T47D (cell line): Measurements from ENCODE around the gene DDX39B.
"Not testable (repeated sequence)": the region's sequence is repeated elsewhere in the genome, so short reads cannot be mapped to it uniquely, and the experiment has no call there.

Experiments used
- DNase-seq, 2 experiments: peaks; one replicate each; pipeline versions ENCODE4 v3.0.0 to v3.0.0-alpha.2; 2011 to 2012; ENCODE audit warnings: low read depth in 1 of 2, low spot score in 1 of 2
- JUND ChIP-seq: IDR thresholded peaks from 2 replicates; pipeline ENCODE4 v1.6.1; 2012; ENCODE audit warnings: low read depth
- in situ Hi-C: cut with HindIII; loops from 2 replicates; pipeline ENCODE4 v1.10.0; 2016; ENCODE audit warnings: low sequenced_read_pairs, low pct_unique_long_range_greater_than_20kb

The DDX39B gene

DNA sequence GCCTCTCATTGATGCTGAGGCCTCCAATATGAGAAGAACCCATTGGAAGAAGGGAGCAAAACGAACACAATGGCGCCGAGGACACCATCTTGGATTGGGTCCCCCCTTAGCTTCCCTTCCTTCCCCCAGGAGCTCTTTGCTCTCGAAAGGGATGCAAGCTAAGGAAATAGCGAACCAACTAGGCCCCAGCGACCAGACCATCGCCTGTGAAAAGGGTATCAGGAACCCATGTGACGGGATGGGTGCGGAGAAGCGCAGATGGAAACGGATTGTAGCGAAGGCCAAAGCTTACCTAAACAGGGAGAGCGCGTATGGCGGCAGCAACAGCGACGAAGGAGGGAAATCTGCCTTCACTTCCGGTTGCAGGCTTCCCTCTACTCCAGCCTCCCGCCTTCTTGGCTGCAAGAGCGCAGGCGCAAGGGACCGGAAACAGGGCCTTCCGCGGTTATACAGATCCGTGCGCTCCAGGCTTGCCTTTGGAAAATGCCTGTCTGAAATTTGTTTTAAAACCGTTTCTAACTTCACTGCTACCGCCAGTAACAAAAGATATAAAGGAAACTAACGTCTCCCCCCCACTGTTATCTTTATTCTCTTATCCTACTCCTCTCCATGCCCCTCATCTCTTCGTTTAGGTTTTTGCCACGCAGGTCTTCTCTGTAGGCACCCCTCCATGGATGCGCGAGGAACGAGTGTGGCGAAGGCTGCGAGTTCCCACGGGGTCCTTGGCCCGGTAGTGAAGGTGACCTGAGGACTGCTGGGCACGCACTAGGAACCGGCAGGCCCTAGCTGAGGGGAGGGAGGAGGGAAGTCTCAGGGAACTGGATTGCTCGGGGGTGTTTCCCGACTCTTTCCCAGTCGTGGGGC is at the start of gene DDX39B:
TSS of gene DDX39B (minus strand) at position 346 of the 864 bp plus-strand sequence. CDS start 1,471 bp downstream, outside the sequence.
- in situ Hi-C loops: no loop called here
- TF ChIP-seq JUND: no peak
- peak; percentile 80 to 98 for DNase-seq

DNA sequence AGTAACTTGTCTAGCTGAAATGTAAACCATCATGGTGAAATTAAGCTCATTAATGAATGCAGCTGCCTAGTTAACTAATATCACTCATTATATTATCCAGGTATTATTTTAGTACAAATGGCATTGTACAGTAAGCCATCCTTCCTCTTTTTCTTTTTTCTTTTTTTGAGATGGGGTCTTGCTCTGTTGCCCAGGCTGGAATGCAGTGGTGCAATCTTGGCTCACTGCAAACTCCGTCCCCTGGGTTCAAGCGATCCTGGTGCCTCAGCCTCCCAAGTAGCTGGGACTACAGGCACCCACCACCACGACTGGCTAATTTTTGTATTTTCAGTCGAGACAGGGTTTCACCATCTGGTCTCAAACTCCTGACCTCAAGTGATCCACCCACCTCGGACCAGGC is 48.9 kb upstream of the DDX39B start:
- in situ Hi-C loops: not testable (repeated sequence)

DNA sequence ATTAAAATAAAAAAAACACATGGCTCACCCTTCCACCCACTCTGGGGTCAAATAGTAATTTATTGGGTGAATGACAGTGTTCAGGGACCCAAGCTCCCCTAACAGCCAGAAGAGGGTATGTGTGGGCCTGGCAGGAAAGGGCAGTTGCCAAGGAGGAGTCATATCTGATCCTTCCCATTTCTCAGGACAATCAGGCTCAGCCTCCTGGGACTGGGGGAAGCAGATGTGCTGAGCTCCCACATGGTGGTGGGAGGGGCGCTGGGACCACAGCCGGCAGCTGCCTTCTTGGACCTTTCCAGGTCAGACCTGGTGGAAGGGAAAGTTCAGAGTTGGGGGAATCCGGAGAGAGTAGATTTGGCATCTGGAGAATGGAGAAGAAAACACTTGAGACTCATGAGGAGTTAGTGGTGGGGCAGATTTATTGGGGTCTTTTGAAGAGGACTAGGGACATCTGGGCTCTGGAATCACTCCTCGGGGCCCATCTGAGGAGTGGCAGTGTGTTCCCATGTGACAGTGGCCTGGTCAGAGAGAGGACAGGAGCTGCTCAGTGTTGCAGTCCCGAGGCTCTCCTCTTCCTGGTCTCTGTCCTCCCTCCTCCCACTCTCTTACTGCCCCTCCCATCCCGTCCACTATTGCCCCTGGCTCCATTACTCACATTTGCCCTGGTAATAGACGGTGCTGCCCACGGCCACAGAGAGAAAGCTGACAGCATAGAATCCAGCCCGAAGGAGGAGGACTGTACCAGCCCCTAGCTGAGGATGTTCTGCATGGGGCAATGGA is 47.3 kb upstream of the DDX39B start:
- TF ChIP-seq JUND: no peak
- DNase-seq: no peak
- in situ Hi-C loops: no loop called here

More for the DNA sequence above, 48.9 kb upstream of the DDX39B start:
- DNase-seq: not testable (repeated sequence)

DNA sequence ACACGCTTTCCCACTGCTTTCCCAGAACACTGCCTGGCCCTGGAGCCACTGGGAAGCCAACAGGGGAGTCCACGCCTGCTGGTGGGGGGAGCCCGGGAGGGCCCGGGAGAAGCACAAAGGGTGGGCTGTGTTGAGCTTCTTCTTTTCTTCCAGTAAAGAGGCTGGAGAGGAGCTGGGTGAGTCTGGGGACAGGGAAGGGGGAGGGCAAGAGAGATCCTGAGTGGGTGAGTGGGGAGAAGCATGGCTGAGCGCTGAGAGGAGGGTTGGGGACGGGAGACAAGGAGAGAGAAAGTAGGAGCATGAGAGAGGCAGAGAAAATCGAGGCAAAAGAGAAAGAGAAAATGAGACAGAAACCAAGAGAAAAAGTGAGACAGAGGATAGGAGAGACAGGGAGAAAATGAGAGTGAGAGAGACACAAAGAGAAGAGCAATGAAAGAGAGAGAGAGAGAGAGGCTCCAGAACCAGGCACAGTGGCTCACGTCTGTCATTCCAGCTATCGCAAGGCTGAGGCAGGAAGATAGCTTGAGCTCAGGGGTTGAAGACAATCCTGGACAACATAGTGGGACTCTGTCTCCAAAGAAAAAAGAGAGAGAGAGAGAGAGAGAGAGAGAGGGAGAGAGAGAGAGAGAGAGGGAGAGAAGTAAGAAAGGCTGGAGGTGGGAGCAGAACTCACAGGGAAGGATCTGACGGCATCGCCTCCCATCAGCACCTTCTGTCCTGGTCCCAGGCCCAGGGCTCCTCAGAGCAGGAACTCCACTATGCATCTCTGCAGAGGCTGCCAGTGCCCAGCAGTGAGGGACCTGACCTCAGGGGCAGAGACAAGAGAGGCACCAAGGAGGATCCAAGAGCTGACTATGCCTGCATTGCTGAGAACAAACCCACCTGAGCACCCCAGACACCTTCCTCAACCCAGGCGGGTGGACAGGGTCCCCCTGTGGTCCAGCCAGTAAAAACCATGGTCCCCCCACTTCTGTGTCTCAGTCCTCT is 46.3 kb upstream of the DDX39B start:
- no peak for TF ChIP-seq JUND
- in situ Hi-C loops: no loop called here
- DNase-seq: no peak

DNA sequence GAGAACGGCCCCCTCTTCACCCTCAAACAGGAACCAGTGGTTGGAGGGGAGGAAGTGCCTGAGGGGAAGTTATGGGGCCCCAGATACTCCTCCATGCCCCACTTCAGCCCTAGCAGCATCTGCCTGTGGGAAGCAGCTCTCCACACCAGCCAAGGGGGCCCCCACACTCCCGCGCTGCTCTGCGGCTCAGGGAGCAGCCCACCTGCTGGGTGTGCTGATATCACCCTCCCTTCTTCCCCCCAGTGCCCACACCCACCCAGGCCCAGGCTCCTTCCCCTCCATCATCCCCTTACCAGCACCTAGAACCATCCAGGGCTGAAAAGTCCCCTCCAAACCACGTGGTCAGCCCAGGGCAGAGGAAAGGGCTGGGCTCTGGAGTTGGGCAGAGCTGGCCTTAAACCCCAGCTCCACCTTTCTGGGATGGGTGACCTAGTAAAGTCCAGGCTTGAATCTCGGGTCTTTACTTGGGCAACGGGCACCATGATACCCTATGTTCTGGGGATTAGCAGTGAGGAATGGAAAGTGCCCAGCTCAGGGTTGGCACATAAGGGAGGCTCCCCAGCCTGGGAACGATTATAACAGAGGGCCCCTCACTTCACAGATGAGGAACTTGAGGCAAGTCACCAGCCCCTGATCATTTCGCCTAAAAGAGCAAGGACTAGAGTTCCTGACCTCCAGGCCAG is 44.9 kb upstream of the DDX39B start:
- in situ Hi-C loops: no loop called here
- no peak for DNase-seq
- no peak for TF ChIP-seq JUND

DNA sequence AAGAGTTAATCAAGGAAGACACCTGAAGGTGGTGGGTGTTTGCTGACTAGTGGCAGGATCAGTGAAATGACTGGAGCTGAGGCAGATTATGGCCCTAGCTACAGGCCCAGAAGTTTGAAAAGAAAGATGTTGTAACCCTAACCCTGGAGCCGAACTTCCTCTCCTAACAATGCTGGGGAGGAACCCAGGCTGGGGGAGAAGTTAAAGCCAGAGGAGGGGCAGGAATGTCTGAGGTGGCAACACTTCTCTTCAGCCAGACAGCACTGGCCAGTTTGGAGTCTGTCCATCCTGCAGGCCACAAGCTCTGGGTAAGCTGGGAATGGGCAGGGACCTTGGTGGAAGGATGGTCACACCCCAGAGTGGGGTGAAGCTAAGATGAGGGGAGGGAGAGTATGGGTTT is 44.2 kb upstream of the DDX39B start, which contains the start of gene LST1:
TSS of gene LST1 (plus strand) at position 270 of the 400 bp plus-strand sequence. CDS start 1,023 bp downstream, outside the sequence.
- no peak for TF ChIP-seq JUND
- in situ Hi-C loops: no loop called here
- no peak for DNase-seq

DNA sequence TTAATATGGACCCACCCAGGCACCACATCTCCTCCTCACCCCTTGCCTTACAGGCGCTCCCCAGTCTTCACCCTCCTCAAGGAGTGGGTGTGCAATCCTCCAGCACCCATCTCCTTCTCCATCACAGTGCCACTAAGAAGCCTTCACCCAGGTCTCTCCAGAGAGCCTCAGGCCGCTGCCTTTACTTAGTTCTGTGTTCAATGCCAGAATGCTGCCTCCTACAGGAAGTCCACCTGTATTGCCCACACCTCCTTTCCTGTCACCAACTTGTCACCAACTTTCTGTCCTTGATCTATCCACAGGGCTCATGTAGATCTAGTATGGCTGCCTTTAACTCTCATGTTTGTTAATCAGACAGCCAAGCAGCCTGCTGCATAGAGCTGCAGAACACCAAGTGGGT is 43.7 kb upstream of the DDX39B start:
- in situ Hi-C loops: no loop called here
- TF ChIP-seq JUND: no peak
- DNase-seq: peak in 1 of 2 experiments; percentile 37

DNA sequence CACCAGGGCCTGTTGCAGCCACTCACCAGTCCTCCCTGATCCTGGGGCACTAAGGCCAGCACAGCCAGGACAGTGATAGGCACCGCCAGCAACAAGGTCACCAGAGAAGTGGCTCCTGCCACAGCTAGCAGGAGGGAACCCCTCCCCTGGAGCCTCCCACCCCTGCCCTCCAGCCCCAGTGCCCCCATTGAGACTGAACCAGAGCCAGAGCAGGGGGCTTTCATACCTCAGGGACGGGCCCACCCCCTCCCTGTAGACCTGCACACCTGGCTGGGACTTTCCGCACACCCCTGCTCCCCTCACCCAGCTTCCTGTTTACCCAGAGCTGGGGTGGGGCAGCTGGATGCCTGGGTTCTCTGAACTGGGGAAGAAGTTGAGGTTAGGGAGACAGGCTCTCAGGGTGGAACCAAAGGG is 40.4 kb upstream of the DDX39B start, which contains the start of gene LTB:
TSS of gene LTB (minus strand) at position 195 of the 414 bp plus-strand sequence. CDS start at position 188, 7 bp downstream.
- in situ Hi-C loops: no loop called here
- TF ChIP-seq JUND: no peak

DNA sequence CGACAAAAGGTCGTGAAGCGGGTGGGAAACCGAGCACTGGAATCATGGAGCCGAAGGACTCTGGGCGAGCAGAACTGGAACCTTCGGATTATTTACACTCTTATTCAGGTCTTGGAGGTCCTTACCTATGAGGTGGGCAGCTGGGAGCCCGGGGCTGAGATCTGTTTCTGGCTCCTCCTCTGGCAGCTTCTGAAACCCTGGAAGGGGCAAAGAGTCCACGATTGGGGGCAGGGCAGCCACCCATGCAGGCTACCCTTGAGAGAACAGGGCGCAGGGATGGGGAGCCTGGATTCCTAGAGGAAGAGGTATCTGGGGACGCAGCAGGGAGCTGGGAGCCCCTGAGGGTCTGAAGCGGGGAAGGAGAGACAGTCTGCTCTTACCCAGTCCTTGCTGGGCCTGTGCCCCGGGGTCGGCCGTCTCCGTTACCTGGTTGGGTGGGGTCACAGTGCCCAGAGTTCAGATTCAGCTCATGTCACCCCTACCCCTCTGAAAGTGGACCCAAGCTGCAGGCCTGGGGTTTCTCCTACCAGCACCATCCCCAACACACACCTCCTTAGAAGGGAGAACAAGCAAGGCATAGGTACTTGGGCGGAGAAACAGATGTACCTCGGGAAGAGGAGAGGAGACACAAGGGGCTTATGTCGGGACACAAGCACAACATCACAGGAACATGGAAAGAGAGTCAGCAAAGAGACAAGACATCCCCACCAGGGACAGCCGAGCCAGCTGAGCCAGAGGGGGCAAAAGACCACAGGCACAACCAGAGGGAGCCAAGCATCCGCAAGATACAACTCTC is 39.8 kb upstream of the DDX39B start:
- no peak for DNase-seq
- in situ Hi-C loops: no loop called here
- no peak for TF ChIP-seq JUND

More for the DNA sequence above, 40.4 kb upstream of the DDX39B start, which contains the start of gene LTB:
- DNase-seq: no peak

DNA sequence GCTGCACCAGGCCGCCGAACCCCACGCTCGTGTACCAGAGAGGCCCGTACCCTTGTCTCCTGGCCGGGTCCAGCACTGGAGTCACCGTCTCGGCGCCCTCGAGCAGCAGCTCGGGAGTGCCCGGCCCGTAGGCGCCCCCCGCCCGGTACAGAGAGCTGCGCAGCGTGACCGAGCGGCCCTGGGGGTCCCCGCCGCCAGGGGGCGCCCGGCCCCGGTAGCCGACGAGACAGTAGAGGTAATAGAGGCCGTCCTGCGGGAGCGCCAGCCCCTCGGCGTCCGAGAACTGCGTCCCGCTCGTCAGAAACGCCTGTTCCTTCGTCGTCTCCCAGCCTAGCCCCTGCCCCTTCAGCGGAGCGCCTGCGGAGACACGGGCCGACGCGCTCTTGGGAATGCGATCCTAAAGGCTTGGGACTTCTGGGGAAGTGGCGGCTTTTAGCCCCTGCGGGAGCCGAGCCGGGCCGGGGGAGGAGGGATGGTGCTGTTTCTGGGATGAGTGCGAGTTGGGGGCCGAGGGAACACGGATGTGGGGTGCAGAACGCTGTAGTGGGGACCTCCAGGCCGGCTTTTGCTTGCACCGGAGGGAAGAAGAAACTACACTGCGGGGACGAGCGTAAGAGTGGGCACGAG is 39.1 kb upstream of the DDX39B start:
- no peak for TF ChIP-seq JUND
- DNase-seq: peak; percentile 79 to 85

More for the DNA sequence above, 39.1 kb upstream of the DDX39B start:
- in situ Hi-C loops: no loop called here
